HEK293T (cell line): ENCODE measurements around the gene C15orf61.

ENCODE experiments used
- CTCF ChIA-PET: fragments of 350-600 bp; formaldehyde crosslinking; extraction: SDS; loops from one replicate; lab custom pipeline; 2021; ENCODE audit warnings: antibody characterized with exemption, inconsistent platforms; lab: Yijun Ruan, JAX
- POLR2A ChIA-PET: fragments of 350-600 bp; formaldehyde crosslinking; extraction: SDS; loops from one replicate; lab custom pipeline; 2020; ENCODE audit warnings: antibody characterized with exemption, inconsistent platforms; lab: Yijun Ruan, JAX
- DNase-seq: peaks from one replicate; pipeline ENCODE4 v3.0.0; 2012; ENCODE audit warnings: mixed read lengths; ENCODE audit errors: extremely low spot score
- ARNT ChIP-seq: fragments of 450-650 bp; IDR thresholded peaks from 2 replicates; pipeline ENCODE4 v1.6.1; 2017; ENCODE audit warnings: mild to moderate bottlenecking
- BHLHE40 ChIP-seq: fragments of 450-650 bp; IDR thresholded peaks from 2 replicates; pipeline ENCODE4 v1.6.1; 2016; ENCODE audit warnings: mild to moderate bottlenecking, moderate library complexity, borderline replicate concordance
- CTBP1 ChIP-seq: fragments of 450-650 bp; IDR thresholded peaks from 2 replicates; pipeline ENCODE4 v1.6.1; 2016; ENCODE audit warnings: borderline replicate concordance
- ELF4 ChIP-seq: fragments of 450-650 bp; IDR thresholded peaks from 2 replicates; pipeline ENCODE4 v1.6.1; 2017; ENCODE audit warnings: antibody characterized with exemption
- FOXA1 ChIP-seq: fragments of 450-650 bp; IDR thresholded peaks from 2 replicates; pipeline ENCODE4 v1.6.1; 2016; ENCODE audit warnings: mild to moderate bottlenecking
- FOXK2 ChIP-seq: fragments of 450-650 bp; IDR thresholded peaks from 2 replicates; pipeline ENCODE4 v1.6.1; 2016; ENCODE audit warnings: mild to moderate bottlenecking
- FOXM1 ChIP-seq: fragments of 450-650 bp; IDR thresholded peaks from 2 replicates; pipeline ENCODE4 v1.6.1; 2017; ENCODE audit warnings: mild to moderate bottlenecking, borderline replicate concordance
- HDGF ChIP-seq: fragments of 450-650 bp; IDR thresholded peaks from 2 replicates; pipeline ENCODE4 v1.6.1; 2017; ENCODE audit warnings: antibody characterized with exemption, borderline replicate concordance
- L3MBTL2 ChIP-seq: fragments of 450-650 bp; conservative IDR thresholded peaks from 2 replicates; pipeline ENCODE4 v1.6.1; 2016; ENCODE audit warnings: mild to moderate bottlenecking
- LEF1 ChIP-seq: fragments of 450-650 bp; IDR thresholded peaks from 2 replicates; pipeline ENCODE4 v1.6.1; 2017; ENCODE audit warnings: mild to moderate bottlenecking, borderline replicate concordance
- NFRKB ChIP-seq: fragments of 450-650 bp; IDR thresholded peaks from 2 replicates; pipeline ENCODE4 v1.6.1; 2016; ENCODE audit warnings: mild to moderate bottlenecking, moderate library complexity
- PKNOX1 ChIP-seq: fragments of 450-650 bp; IDR thresholded peaks from 2 replicates; pipeline ENCODE4 v1.6.1; 2016
- SP1 ChIP-seq: fragments of 450-650 bp; IDR thresholded peaks from 2 replicates; pipeline ENCODE4 v1.6.1; 2017
- SUZ12 ChIP-seq: fragments of 450-650 bp; IDR thresholded peaks from 2 replicates; pipeline ENCODE4 v1.6.1; 2016; ENCODE audit warnings: mild to moderate bottlenecking
- TARDBP ChIP-seq: fragments of 450-650 bp; IDR thresholded peaks from 2 replicates; pipeline ENCODE4 v1.6.1; 2016
- ZNF384 ChIP-seq: fragments of 450-650 bp; IDR thresholded peaks from 2 replicates; pipeline ENCODE4 v1.6.1; 2016

Gene C15orf61

GRCh38 chr15:67559576-67559975, 38.6 kb downstream of the C15orf61 start:
- POLR2A ChIA-PET = interaction anchor here (1.0 kb wide), 1 partner anchor 17 kb away, joined by 3 read pairs; the partner anchor contains the start of gene MAP2K5
- TF ChIP-seq SP1 (no peak), ZNF384 (no peak), L3MBTL2 (no peak), PKNOX1 (no peak), ELF4 (no peak), CTBP1 (no peak), FOXK2 (no peak), SUZ12 (no peak), ARNT (no peak), BHLHE40 (no peak), TARDBP (no peak)
- CTCF ChIA-PET = no interaction called here
- no peak for DNase-seq

GRCh38 chr15:67560320-67560719, 39.4 kb downstream of the C15orf61 start:
- DNase-seq = no peak
- ChIA-PET POLR2A (interaction anchor here (1.0 to 1.9 kb wide), 2 partner anchors 11 to 18 kb away, joined by 3 to 5 read pairs; partner anchors contain the start of gene MAP2K5), CTCF (no interaction called here)
- TF ChIP-seq ZNF384 = no peak
- no peak for TF ChIP-seq HDGF
- TF ChIP-seq SUZ12 = no peak
- TF ChIP-seq CTBP1 = no peak
- no peak for TF ChIP-seq FOXK2
- TF ChIP-seq FOXM1 = no peak
- TF ChIP-seq SP1 = no peak
- no peak for TF ChIP-seq PKNOX1
- no peak for TF ChIP-seq LEF1
- no peak for TF ChIP-seq FOXA1
- no peak for TF ChIP-seq L3MBTL2
- TF ChIP-seq BHLHE40 = no peak
- TF ChIP-seq ARNT = no peak
- no peak for TF ChIP-seq ELF4
- no peak for TF ChIP-seq NFRKB

DNA sequence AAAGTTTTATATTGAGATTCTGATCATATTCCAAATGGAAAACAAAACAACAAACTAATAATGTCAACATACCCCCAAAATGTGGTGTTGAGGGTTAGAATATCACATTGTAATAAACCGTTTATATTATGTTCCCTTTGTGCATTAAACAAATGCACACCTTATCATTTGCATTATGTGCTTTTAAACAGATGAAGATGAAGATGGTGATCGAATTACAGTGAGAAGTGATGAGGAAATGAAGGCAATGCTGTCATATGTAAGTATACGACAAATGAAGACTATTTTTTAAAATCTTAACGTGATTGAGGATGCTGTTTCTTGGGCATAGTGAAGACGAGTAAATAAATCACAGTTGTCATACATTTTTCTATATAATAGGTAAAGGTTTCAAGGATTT, 42.2 kb downstream of the C15orf61 start:
- ChIA-PET POLR2A (interaction anchor here (1.9 kb wide), 1 partner anchor 21 kb away, joined by 7 read pairs; the partner anchor contains the start of gene MAP2K5), CTCF (no interaction called here)
- TF ChIP-seq SP1 (no peak), FOXA1 (no peak), TARDBP (no peak), NFRKB (no peak), L3MBTL2 (no peak), ARNT (no peak), FOXK2 (no peak), PKNOX1 (no peak), SUZ12 (no peak), ELF4 (no peak), BHLHE40 (no peak), FOXM1 (no peak), CTBP1 (no peak)
- no peak for DNase-seq

DNA sequence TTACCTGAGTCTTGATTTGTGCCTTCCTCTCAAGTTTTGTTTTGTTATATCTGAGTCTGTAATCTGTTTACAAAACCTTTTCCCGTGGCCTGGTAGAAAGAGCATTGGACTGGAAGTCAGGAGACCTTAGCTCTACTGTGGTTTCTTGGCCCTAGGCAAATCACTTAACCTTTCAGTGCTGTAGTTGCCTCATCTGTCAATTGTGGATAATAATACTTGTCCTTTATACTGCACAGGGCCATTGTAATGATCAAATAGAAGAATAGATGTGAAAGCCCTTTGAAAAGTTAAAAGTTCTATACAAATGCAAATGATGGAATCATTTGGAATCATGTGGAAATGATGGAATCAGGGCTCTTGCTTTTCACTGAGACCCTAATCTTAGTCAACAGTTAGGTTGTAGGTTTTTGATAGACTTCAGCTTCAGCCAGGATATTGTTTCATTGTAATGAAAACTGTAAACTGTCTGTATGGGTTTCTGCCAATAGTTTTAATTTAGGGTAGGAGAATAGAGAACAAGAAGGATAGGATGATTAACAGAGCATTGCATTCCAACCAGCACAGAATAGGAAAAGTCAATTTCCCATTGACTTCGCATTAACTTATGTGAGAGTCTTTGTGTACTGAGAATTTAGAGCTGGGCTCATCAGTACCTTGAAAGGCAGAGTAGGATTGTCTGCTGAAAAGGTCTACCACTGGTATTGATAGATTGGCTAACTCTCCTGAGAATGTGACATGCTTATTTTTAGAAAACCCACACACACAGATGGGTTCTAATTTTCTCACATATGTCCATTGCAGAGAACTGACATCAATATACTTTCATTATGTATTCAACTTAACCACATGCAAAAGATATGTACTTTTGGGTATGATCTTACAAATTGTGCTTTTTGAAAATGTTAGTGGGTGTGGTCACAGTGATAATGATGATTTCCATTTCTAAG, 43.4 kb downstream of the C15orf61 start:
- TF ChIP-seq NFRKB (no peak), LEF1 (no peak), PKNOX1 (no peak), CTBP1 (no peak), BHLHE40 (no peak), ZNF384 (no peak), SUZ12 (no peak), TARDBP (no peak), SP1 (no peak), L3MBTL2 (no peak), FOXA1 (no peak), ARNT (no peak), FOXK2 (no peak), ELF4 (no peak), FOXM1 (no peak)
- no peak for DNase-seq
- POLR2A ChIA-PET = no interaction called here
- CTCF ChIA-PET = interaction anchor here (0.6 kb wide), 1 partner anchor 701 kb away, joined by 4 read pairs; no protein-coding TSS in a partner anchor

GRCh38 chr15:67564968-67565345, 44.0 kb downstream of the C15orf61 start:
- POLR2A ChIA-PET = no interaction called here
- DNase-seq = no peak
- TF ChIP-seq LEF1 (no peak), L3MBTL2 (no peak), FOXM1 (no peak), PKNOX1 (no peak), FOXK2 (no peak), ELF4 (no peak), FOXA1 (no peak), SP1 (no peak), SUZ12 (no peak), CTBP1 (no peak), NFRKB (no peak), ARNT (no peak), HDGF (no peak), TARDBP (no peak), BHLHE40 (no peak), ZNF384 (no peak)
- CTCF ChIA-PET = no interaction called here
